GM18507 (cell line): Measurements from ENCODE around the gene C10orf90.
"Not testable (repeated sequence)": the region's sequence is repeated elsewhere in the genome, so short reads cannot be mapped to it uniquely, and the experiment has no call there.

Experiments
- DNase-seq: peaks from one replicate; pipeline ENCODE4 v3.0.0; 2011; ENCODE audit warnings: low read depth; ENCODE audit not compliant: insufficient read length; ENCODE audit errors: extremely low spot score
- FAIRE-seq: peaks from 2 replicates; lab custom pipeline; 2011; peaks lifted over from hg19 to GRCh38; lab: Jason Lieb, UNC

C10orf90 gene

DNA sequence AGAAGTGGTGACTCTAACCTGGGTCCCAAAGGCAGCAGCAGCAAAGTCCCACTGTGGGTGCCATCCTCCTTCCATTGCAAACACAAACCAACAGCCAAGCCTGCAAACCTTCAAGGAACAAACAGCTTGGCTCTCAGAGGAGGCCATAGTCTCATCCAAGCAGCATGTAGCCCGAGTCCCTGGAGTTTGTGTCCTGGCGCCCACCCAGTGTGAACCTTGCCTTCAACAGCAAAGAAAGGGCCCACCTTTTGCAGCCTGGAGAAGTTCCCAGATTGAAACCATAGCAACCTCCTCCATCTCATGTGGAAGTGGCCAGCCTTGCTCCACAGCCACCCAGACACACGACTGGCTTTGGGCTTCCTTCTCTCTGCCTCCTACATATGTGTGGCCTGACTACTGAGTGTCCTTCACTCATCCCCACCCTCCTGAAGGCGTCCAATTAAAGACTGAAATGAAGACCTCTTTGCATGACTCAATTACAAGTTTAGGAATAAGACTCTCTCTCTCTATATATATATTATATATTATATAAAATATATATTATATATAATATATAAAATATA lies 106.1 kb downstream of the C10orf90 start:
- no peak for DNase-seq
- FAIRE-seq, result no peak

GRCh38 chr10:126563361-126563760 lies 107.1 kb downstream of the C10orf90 start:
- no peak for FAIRE-seq
- no peak for DNase-seq

DNA sequence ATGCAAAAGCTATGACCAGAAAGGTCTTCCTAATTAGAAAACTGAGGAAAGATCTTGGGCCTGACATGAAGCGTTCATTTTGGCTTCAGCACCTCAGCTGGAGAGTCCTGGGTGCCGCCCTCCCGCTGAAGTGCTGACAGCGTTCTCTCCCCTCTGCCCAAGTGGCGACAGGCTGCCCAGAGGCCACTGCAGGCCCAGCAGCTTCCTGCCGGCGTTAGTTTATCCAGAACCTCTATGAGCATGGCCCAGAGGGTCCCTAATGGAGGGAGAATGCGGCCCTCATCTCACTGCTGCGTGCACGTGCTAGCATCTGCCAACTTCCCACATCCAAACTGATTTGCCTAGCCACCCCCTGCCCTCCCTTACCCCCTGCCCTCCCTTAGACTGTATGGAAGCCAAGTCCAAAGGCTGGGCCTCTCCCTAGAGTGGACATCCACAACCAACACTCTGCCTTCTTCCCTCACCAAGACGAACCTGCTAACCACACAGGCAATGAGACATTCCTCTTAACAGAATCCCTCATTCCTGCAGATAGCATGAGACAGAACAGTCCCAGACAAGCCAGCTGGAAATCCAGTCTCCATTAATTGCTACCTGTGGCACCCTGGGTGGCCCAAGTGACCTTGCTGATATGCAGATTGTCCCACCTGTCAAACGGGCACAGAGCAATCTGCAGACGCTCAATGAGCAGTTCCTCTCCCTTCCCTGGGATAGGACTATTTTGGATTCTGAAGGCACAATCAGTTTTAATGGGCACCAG lies 108.4 kb downstream of the C10orf90 start:
- no peak for DNase-seq
- FAIRE-seq, result no peak

DNA sequence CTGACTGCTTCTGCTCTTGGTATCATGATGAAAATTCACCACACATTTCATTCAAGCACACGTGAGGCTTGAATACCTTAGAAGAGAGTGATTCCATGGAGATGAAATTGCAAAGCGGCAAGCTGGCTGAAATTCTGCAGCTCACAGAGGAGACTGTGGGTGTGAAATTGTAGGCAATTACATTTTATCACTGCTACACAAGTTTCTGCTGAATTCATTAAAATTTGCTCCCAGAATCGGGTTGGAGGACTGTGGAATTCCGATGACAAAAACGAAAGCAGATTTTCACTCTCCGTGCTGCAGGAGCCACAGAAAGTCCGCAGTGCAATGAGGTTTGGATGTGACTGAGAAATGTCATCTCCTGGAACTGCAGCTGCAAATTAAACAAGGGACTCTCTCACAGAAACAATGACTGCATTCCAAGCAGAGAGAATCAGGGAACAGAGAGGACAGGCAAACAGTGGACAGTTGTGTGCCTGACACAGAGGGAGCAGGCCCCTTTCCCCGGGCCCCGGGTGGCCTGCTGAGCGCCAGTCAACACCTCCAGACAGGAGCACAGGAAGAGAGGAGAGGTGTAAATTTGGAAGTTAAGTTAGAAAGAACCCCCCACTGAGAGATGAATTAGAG lies 109.1 kb downstream of the C10orf90 start:
- DNase-seq (no peak), FAIRE-seq (no peak)

DNA sequence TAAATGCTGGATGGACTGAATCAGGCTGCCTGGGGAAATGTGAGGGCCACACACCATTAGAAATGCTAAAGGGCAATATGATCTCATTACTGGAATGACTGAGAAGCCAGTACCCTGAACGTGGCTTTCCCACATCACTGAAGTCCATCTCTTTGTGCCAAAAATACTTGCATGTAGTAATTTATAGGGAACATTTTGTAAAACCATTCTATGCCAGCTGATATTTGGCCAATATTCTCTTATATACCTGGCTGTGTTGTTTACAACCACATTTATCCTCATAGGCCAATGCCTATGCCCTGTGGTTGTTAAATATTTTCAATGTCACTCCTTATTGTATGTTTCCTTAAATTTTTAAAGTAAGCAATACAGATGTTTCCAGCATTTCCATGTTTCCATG lies 111.6 kb downstream of the C10orf90 start:
- FAIRE-seq (no peak), DNase-seq (no peak)

GRCh38 chr10:126551202-126551601 lies 119.3 kb downstream of the C10orf90 start:
- FAIRE-seq, result no peak
- DNase-seq, result no peak

GRCh38 chr10:126550586-126550985 lies 119.9 kb downstream of the C10orf90 start:
- not testable (repeated sequence) for FAIRE-seq, DNase-seq

GRCh38 chr10:126549344-126549743 lies 121.1 kb downstream of the C10orf90 start:
- no peak for DNase-seq
- FAIRE-seq, result no peak

GRCh38 chr10:126544565-126544964 lies 125.9 kb downstream of the C10orf90 start:
- FAIRE-seq (no peak), DNase-seq (no peak)

- FAIRE-seq, result no peak
- DNase-seq, result no peak
Measured at GRCh38 chr10:126538439-126539135, 131.9 kb downstream of the C10orf90 start.

- no peak for FAIRE-seq
- DNase-seq, result no peak
Measured at GRCh38 chr10:126536656-126537055, 133.8 kb downstream of the C10orf90 start.

GRCh38 chr10:126536148-126536547 lies 134.3 kb downstream of the C10orf90 start:
- FAIRE-seq, result no peak
- DNase-seq, result no peak

DNA sequence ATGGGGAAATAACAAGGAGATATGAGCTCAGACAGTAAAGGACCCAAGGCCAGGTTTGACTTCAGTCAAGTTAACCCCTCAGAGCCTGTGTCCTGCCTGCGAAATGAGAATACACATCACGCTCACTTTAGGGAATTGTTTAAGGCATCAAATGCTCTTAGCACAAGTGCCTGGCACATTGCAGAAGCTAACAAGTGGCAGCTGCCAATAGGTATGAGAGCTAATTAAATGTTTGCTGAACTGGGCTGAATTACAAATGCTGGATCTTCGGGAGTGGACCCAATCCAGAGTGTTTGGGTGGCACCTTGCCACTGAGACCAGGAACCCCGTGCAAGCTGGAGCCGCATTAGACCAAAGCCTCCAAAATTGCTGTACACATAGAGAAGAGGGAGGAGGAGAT lies 136.8 kb downstream of the C10orf90 start:
- DNase-seq, result no peak
- no peak for FAIRE-seq

DNA sequence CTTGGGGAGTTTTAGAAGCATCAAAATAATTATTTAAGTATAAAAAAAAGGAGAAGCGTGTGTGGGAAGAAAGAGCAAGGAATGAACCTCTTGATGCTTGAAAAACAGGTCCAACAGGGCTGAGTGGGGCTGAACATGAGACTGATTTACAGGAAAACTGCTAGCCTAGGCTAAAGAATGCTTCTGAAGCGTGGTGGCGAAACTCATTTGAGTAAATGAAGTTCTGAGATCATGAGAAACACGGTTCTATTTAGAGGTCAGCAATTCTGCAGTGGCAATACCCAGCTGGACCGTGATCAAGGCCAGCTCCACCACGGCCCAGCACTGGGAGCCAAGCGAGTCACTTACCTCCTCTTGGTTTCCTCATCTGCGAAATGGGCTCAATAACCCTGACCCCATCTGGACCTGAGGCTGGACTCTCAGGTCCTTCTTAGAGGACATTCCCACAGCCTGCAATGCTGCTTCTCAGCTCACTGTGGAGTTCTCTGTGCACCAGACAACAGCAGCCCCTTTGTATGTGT lies 142.1 kb downstream of the C10orf90 start:
- no peak for DNase-seq
- no peak for FAIRE-seq

- FAIRE-seq (no peak), DNase-seq (no peak)
Measured at GRCh38 chr10:126527645-126528314, 142.7 kb downstream of the C10orf90 start.

DNA sequence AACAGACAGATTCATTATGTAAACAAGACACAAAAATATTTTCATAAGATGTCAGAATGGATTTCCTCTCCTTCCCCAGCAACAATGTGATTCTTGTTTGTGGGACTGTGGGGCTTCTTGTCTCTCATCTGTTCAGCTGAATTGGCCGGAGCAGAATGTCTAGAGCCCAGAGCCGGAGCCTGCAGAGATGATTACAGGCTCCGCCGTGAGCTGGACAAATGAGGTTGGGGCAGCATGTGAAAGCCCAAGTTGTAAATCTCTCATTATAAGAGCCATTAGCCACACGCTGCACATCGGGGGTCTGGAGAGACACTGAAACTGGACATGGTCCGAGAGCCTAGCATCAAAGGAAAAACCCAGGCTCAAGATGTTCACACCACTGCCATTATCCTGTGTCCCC lies 145.2 kb downstream of the C10orf90 start:
- FAIRE-seq, result no peak
- no peak for DNase-seq

DNA sequence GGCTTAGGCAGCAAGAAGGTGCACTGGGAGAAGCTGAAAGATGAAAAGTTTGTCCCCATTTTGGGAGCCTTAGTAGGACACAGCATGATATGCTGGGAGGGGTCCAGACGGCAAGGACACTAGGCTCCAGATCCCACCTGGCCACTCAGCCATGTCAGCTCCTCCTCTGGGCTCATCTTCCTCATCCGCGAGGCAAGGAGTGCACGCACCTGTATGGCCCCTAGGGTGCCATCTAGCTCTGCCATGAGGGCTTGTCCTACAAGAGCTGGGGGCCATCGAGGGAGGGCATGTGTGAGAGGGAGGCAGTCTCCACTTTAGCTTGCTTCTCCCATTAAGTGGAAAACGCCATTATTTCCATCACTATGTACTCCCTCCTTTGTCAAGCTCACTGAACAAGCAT lies 146.0 kb downstream of the C10orf90 start:
- FAIRE-seq (no peak), DNase-seq (no peak)

- no peak for FAIRE-seq
Measured at GRCh38 chr10:126523071-126523470, 147.4 kb downstream of the C10orf90 start.

GRCh38 chr10:126521399-126521798 lies 149.1 kb downstream of the C10orf90 start:
- no peak for FAIRE-seq
- no peak for DNase-seq

More at GRCh38 chr10:126523071-126523470, 147.4 kb downstream of the C10orf90 start:
- DNase-seq, result no peak
